Brain microvascular endothelial cell (primary cell): ENCODE data around the gene TBC1D3B.
"Not testable (repeated sequence)": the region's sequence is repeated elsewhere in the genome, so short reads cannot be mapped to it uniquely, and the experiment has no call there.

ENCODE experiments used
- DNase-seq: peaks from one replicate; pipeline ENCODE4 v3.0.0-alpha.2; 2020
- H3K27ac ChIP-seq: fragments of 250-450 bp; sonication (Bioruptor Pico); 2 replicates; pipeline ENCODE4 v1.5.1; 2020; ENCODE audit warnings: mild to moderate bottlenecking, moderate library complexity
- H3K27me3 ChIP-seq: fragments of 250-450 bp; sonication (Bioruptor Pico); replicated peaks from 2 replicates; pipeline ENCODE4 v1.5.1; 2020; ENCODE audit warnings: mild to moderate bottlenecking
- H3K36me3 ChIP-seq: fragments of 250-450 bp; sonication (Bioruptor Pico); replicated peaks from 2 replicates; pipeline ENCODE4 v1.5.1; 2020; ENCODE audit warnings: mild to moderate bottlenecking
- H3K4me3 ChIP-seq: 2 replicates; pipeline ENCODE4 v1.5.1; 2011; ENCODE audit warnings: low read depth, mild to moderate bottlenecking, control low read depth, low read length, moderate library complexity
- CTCF ChIP-seq: IDR thresholded peaks from 2 replicates; pipeline ENCODE4 v1.5.1; 2011; ENCODE audit warnings: low read depth, mild to moderate bottlenecking, moderate library complexity, low read length, control low read depth, inconsistent platforms; ENCODE audit errors: missing control alignments
- in situ Hi-C: cut with HindIII; loops from 2 replicates; pipeline ENCODE4 v1.10.0; 2017; ENCODE audit warnings: low sequenced_read_pairs, low pct_ligation_motif_present

TBC1D3B gene

GRCh38 chr17:36197387-36197703 lies 20.9 kb upstream of the TBC1D3B start:
- H3K4me3 ChIP-seq = no peak overlapping the region
- no peak for DNase-seq
- no peaks in the 10 kb centered on the region for H3K27me3 ChIP-seq
- TF ChIP-seq CTCF = no peak
- H3K36me3 ChIP-seq = no peaks in the 10 kb centered on the region
- in situ Hi-C loops = no loop called here
- no peak overlapping the region for H3K27ac ChIP-seq

GRCh38 chr17:36196131-36196486 lies 19.7 kb upstream of the TBC1D3B start:
- Histone ChIP-seq H3K4me3 (no peak overlapping the region), H3K27me3 (no peaks in the 10 kb centered on the region), H3K27ac (no peak overlapping the region), H3K36me3 (no peaks in the 10 kb centered on the region)
- TF ChIP-seq CTCF = no peak
- in situ Hi-C loops = no loop called here
- DNase-seq = no peak

GRCh38 chr17:36195434-36196130 lies 19.1 kb upstream of the TBC1D3B start:
- Histone ChIP-seq H3K27ac (no peak overlapping the region), H3K4me3 (no peak overlapping the region), H3K36me3 (no peaks in the 10 kb centered on the region), H3K27me3 (no peaks in the 10 kb centered on the region)
- DNase-seq = no peak
- TF ChIP-seq CTCF = no peak
- in situ Hi-C loops = no loop called here

- H3K27me3 ChIP-seq, H3K4me3 ChIP-seq, DNase-seq, in situ Hi-C loops, H3K36me3 ChIP-seq, H3K27ac ChIP-seq: not testable (repeated sequence)
Measured at GRCh38 chr17:36194832-36195433, 18.5 kb upstream of the TBC1D3B start.

GRCh38 chr17:36194147-36194831 lies 17.9 kb upstream of the TBC1D3B start:
- in situ Hi-C loops, H3K27me3 ChIP-seq, H3K4me3 ChIP-seq, H3K27ac ChIP-seq, H3K36me3 ChIP-seq, DNase-seq: not testable (repeated sequence)

GRCh38 chr17:36193216-36193775 lies 16.9 kb upstream of the TBC1D3B start:
- H3K27ac ChIP-seq = no peak overlapping the region
- no peak overlapping the region for H3K4me3 ChIP-seq
- H3K36me3 ChIP-seq = no peaks in the 10 kb centered on the region
- no peaks in the 10 kb centered on the region for H3K27me3 ChIP-seq
- no peak for DNase-seq
- no peak for TF ChIP-seq CTCF
- in situ Hi-C loops = no loop called here

GRCh38 chr17:36190549-36191330 lies 14.3 kb upstream of the TBC1D3B start:
- H3K4me3 ChIP-seq, H3K27me3 ChIP-seq, H3K27ac ChIP-seq, in situ Hi-C loops, H3K36me3 ChIP-seq, DNase-seq: not testable (repeated sequence)

- H3K36me3 ChIP-seq, in situ Hi-C loops, DNase-seq, H3K4me3 ChIP-seq, H3K27me3 ChIP-seq, H3K27ac ChIP-seq: not testable (repeated sequence)
Measured at GRCh38 chr17:36189993-36190392, 13.6 kb upstream of the TBC1D3B start.
